GM12801 (cell line): ENCODE data around the gene ITM2C.

Source experiments
- CTCF ChIP-seq: IDR thresholded peaks from one replicate; pipeline ENCODE4 v1.5.1; 2011; ENCODE audit warnings: control low read depth; ENCODE audit not compliant: insufficient read length; ENCODE audit errors: extremely low read depth

Gene ITM2C

GRCh38 chr2:230890646-230891045, 25.9 kb downstream of the ITM2C start:
- TF ChIP-seq CTCF: no peak

GRCh38 chr2:230891064-230891463, 26.3 kb downstream of the ITM2C start:
- TF ChIP-seq CTCF: no peak

- no peak for TF ChIP-seq CTCF
These were observed 26.8 kb downstream of the ITM2C start for GRCh38 chr2:230891509-230891908.

GRCh38 chr2:230893338-230893737, 28.6 kb downstream of the ITM2C start:
- TF ChIP-seq CTCF: no peak

- TF ChIP-seq CTCF: no peak
These were observed 29.4 kb downstream of the ITM2C start for GRCh38 chr2:230893841-230894781.

GRCh38 chr2:230895536-230896345, 31.0 kb downstream of the ITM2C start:
- TF ChIP-seq CTCF: no peak

GRCh38 chr2:230896346-230897115, 31.8 kb downstream of the ITM2C start:
- no peak for TF ChIP-seq CTCF
